ENCODE measurements around the gene MED29. TPM values are rescaled to one million over a fixed set of nuclear protein-coding genes. Genes with fewer than 3 reads are reported as not detected.

MED29 gene, protein sequence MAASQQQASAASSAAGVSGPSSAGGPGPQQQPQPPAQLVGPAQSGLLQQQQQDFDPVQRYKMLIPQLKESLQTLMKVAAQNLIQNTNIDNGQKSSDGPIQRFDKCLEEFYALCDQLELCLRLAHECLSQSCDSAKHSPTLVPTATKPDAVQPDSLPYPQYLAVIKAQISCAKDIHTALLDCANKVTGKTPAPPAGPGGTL
- 51.8 TPM for total RNA-seq

DNA sequence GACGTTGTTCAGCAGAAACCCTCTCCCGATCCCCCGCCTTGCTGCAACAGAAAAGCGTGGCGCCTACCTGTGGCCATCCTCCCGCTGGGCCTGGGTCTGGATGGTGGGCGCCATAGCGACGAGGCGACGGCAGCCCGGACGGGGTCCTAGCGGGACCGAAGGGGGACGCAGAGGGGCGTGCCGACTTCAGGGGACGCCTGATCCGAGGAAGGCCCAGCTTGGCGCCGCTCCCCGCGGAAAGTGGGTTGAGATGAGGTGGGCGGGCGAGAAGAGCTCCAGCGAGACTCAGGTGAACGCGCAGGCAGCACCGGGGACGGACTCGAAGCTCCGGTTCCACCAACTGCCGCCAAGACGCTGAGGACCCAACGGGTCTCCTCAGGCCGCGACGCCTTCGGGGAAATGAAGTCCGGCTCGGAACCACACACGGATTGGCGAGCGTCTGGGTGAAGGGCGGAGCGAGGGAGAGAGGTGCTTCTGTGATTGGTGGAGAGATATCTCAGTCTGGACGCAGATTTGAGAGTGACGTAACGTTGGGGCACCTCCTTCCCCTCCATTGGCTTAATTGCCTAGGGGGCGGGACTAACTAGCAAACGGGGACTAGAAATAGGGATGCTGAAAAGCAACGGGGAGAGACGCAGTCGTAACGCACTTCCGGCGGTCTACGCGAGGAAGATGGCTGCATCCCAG, at the start of gene MED29, which contains the start of gene PAF1:
Gene MED29, plus strand, starts transcription at position 628 of the 687 bp plus-strand sequence. Its CDS starts 45 bp downstream, at position 673.
Gene PAF1, minus strand, starts transcription at position 356 of the 687 bp plus-strand sequence. Its CDS starts 242 bp downstream, at position 114.
- DNase-seq (ENCODE audit: low spot score), result peak; percentile 99

DNA sequence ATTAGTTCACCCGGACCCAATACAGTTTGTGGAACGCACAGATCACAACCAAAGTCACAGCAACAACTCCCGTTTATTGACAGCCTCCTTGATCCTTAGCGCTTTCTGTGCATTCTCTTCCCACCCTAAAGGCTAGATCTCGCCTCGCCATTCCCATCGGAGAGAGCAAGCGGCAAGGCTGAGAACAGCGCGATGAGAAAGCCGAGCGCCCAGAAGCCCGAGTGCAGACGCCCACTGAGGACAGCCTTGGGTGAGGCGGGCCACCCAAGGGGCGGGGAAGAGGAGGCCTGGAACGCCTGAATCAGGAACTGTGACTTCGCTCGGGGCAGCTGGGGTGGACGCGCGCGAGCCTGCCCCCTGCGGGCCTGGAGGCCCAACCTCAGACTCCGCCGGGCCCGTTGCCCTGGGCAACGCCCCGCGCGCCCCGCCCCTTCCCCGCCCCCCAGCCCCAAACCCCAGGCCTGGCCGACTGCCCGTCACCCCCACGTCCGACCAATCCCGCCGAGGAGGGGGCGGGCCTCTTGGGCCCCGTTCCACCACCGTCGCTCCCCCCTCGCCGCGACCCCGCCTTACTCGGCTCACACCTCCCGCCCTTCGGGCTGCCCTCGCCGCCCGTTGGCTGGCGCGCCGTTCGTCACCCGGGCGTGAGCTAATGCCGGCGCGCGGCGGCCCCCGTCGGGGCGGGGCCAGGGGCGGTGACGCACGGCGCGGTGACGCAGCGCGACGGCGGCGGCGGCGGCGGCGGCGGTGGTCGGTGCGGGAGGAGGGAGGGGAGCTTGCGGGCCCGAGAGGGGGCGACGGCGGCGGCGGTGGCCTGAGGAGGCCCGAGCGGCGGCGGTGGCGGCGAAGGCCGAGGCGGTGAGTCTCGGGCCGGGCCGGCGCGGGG, 49.2 kb upstream of the MED29 start, which contains the start of gene SAMD4B:
Gene SAMD4B, plus strand, starts transcription at position 703 of the 886 bp plus-strand sequence. CDS start 14,473 bp downstream, outside the sequence.
- peak; percentile 99 for DNase-seq (ENCODE audit: low spot score)

DNA sequence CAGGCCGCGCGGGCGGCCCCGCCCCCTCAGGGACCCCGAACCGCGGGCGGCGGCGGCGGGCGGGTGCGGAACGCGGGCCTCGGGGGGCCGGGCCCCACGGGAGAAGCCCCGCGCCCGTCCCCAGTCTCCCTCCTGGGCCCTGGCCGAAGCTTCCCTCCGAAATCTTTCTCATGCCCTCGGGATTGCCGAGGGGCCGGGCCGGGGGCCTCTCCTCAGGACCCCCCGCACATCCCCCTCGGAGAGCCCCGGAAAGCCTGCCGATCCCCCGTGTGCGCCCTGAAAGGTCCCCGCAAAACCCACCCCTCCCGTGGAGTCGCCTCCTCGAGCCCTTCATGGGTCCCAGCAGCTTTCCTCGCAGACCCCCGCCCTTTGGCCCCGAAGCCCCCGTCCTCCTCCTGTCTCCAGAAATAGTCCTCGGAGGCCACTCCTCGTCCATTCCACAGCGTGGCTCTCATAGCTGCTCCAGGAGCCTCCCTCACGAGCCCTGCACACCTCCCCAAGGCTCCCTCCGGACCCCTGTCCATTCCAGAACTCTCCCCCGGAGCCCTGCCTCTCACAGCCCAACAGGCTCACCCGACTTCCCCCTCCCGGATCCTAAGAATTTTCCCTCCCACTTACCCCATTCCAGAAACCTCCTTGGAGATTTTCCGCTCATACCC, 48.4 kb upstream of the MED29 start:
- no peak for DNase-seq (ENCODE audit: low spot score)

DNA sequence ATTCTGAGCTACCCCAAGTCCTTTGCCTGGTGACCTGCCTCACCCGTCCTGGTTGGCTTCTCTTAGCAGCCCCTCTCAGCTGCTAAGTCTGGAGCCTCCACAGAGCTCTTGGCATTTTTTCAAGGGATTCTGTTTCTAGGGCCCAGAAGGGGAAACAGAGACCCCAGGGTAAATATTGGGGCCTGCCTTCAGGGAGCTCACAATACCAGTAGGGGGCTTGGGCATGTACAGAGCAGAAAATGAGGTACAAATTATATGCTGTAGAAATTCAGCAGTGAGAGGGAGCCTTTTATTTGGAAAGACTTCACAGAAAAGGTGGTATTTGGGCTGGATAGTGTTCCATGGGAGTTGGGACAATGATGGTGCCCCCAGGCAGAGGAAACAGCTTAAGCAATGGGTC, 45.2 kb upstream of the MED29 start:
- no peak for DNase-seq (ENCODE audit: low spot score)

DNA sequence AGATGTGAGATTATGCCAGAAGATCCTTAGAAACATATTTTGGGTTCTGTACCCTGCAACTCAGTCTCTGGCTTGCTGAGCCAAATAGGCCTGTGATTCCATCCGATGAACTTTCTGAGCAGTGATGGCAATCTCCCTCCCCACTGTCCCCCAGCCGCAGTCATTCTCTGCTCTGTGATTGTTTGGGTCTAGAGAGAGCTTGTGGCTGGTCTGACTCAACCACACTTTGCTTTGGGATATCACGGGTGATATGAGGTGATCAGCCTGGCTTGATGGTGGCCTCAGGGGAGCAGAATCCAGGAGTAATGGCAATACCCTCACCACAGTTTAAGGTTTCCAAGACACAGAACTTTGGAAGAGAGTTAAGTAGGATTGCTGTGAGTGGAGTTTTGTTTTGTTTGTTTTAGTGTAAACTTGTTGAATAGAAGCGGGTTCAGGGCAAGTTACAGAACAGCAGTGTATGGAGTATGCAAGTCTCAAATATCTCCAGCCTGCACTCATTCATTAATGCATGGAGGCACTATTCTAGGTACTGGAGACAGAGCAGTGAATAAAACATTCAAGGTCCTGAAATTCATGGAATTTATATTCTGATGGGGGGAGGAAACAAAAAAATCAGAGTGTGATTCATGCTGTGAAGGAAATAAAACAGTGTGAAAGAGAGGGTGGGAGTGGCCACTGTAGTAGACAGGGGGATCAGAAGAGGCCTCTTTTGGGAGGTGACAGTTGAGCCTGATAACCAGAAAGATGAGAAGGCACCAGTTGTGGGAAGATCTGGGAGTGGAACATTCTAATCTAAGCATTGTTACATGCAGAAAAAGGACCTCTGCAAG, 43.6 kb upstream of the MED29 start:
- DNase-seq (ENCODE audit: low spot score), result no peak

DNA sequence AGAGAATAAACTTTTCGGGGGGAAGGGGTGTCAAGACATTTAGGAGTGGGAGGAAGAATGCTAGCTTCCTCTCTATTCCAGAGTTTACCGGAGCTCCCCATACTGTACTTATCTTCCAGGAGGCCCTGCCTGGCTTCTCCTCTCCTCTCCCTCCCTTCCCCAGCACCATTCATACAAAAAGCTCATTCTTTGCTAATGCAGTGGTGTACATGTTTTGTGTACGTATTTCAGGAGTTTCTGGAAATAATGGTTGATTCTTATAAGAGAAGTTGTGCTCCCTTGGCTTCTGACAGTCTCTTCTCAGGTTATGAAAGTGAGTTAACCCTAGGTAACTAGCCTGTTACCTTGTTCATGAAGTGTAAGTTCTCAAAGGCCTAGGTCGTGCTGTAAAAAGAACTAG, 41.9 kb upstream of the MED29 start:
- no peak for DNase-seq (ENCODE audit: low spot score)

DNA sequence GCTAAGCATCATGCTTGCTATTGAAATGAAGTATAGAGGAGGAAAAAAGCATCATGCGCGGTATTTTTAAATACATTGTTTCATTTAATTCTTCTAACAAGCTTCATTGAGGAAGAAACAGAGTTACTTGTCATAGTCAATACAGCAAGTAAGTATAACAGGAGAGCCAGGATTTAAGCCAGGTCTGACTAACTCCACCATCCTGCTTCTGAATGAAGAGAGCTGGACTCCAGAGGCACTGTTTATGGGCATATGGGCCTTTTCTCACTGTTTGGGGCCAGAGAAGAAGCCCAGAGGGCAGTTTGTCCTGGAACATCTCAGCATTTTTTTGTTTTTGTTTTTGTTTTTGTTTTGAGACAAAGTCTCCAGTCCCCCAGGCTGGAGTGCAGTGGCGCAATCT, 41.0 kb upstream of the MED29 start:
- DNase-seq (ENCODE audit: low spot score), result no peak

DNA sequence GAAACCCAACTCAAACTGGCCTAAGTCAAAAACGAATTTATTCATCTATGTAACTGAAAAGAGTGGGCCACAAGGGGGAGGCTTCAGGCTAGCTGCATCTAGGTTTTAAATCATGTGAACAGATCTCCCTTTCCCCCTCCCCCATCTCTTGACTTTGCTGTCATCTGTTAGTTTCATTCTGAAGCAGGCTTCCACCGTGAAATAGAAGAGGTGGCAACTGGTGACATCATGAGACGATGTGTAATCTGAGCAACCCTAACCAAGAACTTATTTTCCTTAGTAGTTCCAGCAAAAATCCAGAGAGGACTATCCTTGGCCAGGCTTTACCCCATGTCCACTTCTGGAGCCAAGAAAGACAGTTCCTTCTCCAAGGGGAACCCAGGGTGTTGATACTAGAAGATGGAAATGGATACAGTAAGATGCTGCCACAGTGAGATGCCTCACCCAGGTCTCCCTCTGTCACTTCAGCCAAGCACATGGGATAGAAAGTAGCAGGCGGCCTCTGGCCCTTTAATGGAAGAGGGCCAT, 39.6 kb upstream of the MED29 start:
- no peak for DNase-seq (ENCODE audit: low spot score)

DNA sequence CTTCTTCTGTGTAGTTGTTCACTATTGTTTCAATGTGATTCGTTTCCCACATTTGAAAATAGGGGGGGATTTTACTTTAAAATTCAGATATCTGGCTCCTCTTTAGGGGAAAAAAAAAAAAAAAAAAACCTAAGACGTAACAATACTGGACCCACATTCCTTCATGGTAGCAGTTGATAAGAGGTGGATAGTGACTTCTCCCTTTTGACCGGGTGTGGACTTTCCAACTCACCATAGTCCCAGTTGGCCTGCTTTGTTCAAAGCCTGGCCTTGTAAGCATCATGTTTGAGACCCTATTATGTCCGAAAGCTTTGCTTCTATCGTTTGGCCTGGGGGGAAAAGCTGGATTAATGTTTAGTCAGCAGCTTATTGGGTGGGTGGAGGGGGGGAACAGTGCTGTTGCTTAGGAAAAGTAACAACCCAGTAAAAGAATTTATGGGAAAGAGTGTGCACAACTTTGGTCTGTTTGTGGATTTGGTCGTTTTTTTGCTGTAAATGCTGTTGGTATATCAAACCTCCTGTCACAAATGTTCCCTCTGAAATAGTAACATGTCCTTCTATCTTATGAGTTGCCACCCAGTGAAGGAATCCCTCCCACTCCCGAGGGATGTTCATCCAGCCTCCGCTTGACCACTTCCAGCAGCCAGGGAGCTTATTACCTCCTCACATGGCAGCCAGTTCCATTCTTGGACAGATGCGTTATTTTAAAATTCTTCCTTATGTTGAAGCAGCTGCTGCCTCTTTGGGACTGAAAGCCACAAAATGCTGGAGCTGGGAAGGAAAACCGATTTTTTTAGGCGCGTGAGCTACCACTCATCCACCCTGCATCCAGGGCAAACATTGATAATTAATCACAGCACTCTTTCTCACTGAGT, 38.6 kb upstream of the MED29 start:
- no peak for DNase-seq (ENCODE audit: low spot score)

DNA sequence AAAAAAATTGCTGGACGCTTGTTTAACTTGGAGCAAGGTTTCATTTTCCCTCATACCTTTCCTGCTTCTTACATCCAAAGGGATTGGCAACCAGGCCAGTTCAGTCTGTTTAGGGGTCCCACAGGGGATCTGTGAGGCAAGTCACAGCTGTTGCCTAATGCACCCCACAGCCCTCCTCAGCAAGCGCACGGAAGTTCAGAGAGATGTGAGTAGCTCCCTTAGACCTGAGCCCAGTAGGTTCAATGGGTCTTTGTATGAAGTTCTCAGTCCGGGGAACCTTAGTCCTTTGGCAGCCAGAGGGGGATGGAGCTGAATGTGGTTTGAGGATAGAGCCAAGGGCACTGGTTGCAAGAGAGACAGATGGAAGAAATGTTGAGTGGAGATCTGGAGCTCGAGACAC, 35.9 kb upstream of the MED29 start:
- DNase-seq (ENCODE audit: low spot score), result no peak

DNA sequence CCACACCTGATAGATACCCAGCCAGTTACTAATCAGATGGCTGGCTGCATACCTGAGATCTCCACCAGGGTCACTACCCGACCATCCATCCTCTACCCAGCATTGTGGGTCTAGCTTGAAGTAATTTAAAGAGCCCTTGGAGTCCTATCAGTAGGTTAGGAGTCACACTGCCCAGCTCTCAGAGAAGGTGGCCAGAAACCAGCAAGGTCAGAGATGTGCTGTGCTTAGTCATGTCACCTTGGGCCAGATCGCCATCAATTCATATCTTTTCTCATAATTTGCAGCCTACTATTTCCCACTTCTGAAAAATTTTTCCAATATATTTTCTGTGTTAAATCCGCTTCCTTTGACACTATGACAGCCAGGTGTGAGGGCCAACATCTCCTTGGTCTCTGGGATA, 35.1 kb upstream of the MED29 start:
- no peak for DNase-seq (ENCODE audit: low spot score)

DNA sequence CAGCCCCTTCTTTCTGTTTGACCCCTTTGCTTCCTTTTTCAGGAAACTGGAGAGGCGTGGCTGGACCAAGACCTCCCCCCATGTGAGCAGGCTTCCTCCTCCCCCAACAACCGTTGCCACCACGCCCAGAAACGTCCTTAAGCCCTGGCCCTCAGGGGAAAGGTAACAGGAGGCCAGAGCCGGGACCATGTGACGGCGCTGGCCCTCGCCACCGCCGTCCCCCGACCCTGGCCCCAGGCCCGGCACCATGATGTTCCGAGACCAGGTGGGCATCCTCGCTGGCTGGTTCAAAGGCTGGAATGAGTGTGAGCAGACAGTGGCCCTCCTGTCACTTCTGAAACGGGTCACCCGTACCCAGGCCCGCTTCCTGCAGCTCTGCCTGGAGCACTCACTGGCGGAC, 34.5 kb upstream of the MED29 start:
- no peak for DNase-seq (ENCODE audit: low spot score)

DNA sequence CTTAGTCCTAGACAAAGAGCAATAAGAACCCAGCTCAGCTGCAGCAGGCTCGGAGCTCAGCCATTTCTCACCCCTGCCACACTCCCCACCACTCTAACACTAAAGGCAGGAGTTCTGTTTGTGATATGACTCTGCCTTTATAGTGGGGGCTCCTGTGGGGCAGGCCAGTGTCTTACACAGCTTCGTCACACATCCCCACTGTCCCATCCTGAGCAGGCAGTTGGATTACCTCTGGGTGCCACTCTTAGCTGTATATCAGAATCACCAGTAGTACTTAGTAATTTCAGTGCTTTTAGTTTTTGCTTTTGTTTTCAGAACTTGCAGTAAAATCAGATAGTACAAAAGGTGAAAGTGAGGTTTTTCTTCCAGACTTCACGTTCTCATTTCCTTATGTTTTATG, 32.2 kb upstream of the MED29 start:
- no peak for DNase-seq (ENCODE audit: low spot score)

DNA sequence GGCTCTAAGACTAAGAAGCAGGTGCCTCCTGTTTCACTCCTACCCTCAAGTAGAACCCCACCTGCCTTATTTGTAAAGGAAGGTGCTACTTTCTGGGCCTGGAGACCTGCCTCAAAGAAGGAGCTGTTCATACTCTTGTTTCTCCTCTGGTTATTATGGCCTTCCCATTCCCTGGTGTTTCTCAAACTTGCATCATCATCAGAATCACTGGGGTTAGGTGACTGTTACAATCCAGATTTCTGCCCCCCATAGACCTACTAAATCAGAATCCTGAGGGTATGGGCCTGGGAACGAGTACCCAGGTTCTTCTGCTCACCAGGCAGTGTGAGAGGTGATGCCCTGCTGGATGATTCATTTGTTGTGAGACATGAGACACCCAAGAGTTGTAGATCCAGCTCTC, 30.6 kb upstream of the MED29 start:
- no peak for DNase-seq (ENCODE audit: low spot score)

DNA sequence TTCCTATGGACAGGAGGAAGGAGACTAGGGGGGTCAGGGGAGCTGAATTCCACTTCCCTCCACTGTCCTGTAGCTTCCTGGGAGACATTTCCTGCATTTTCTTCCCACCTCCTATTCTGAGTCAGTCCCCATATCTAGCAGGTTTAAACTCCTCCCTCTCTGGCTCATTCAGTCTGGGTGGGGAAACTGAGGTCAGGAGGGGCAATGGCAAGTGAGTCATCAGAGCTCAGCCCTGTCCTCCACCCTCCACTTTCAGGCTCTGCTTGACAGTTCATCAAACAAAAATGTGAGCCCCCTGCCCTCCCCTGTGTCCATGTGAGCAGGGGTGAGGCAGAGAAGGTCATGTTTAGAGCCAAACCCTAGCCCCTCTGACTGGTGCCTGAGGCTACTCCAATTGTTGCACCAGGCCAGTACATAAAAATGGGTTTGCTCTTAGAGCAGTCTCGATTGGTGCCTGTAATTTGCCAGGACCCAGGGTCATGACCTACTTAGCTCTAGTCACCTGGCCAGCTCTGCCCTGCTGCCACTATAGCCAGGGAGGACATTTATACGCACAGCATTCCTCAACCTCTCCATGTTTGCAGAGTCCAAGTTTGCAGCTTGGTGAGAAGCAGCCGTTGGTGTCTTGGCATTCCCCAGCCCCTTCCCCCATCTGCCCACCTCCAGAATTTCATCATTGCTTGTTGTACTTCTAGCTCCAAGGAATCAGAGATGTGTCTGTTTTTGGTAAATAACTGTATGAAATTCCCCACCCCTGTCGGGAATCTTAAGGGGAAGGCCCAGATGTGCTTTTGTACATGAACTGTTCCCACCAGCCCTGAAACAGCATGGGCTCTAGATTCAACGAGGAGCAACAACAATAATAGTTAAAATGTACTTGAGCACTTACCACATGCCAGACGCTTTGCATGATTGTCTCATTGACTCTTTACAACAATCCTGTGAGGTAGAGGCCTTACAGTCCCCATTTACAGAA, 28.2 kb upstream of the MED29 start:
- no peak for DNase-seq (ENCODE audit: low spot score)

DNA sequence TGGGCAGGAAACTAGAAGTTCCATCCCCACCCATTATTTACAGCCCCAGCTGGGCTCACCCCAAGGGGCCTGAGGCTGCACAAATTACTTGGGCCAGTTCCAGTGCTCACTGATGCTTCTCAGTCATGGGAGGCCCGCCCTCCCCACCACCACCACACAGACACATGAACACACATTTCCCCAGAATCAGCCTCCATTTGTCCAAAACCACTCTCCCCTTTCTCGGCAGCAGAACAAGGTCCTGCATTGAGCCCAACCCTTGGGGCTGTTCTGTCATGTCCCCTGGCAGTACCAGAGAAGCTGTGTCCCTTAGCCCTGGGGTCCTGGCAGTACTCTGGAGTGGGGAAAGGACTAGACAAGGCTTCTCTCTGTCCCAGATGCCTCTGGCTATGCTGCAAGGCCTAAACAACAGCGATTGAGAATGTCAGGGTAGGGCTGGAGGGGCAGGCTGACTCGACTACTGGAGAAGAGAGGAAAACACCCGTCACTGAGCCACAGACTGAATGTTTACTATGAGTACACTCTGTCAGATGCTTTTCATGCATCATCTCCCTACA, 27.2 kb upstream of the MED29 start:
- DNase-seq (ENCODE audit: low spot score), result no peak

DNA sequence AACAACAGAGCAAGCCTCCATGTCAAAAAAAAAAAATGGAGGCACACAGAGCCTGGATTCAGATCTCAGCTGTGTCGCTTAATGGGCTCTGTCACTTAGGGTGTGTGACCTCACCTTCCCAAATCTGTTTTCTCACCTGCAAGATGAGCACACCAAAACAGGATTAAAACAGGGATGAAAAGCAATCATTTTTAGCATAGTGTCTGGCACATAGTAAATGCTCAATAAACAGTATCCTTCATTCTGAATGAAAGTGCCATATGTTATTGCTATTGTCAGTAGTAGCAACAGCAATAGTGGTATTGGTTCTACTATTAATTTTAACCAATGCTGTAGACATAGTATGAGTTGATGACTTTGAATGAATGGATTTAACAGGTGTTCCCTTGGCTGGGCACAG, 25.6 kb upstream of the MED29 start:
- DNase-seq (ENCODE audit: low spot score), result no peak

DNA sequence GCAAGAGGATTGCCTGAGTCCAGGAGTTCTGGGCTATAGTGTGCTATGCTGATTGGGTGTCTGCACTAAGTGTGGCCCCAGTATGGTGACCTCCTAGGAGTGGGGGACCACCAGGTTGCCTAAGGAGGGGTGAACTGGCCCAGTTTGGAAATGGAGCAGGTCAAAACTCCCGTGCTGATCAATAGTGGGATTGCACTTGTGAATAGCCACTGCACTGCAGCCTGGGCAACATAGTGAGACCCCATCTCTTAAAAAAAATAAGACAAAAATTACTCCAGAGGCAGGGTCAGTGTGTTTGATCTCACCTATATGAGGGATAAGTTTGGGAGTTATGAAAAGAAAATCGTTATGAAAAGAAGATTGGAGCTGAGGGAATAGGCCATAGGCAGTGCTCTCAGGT, 22.0 kb upstream of the MED29 start:
- no peak for DNase-seq (ENCODE audit: low spot score)
